ENCODE measurements around the gene HCFC1R1.

Gene HCFC1R1

GRCh38 chr16:3035289-3035971 lies 11.7 kb upstream of the HCFC1R1 start:
- no peak for DNase-seq

- DNase-seq = no peak
Measured at GRCh38 chr16:3032624-3033023, 8.9 kb upstream of the HCFC1R1 start.

GRCh38 chr16:3030222-3031212 lies 6.8 kb upstream of the HCFC1R1 start:
- no peak for DNase-seq

GRCh38 chr16:3029491-3030221 lies 5.9 kb upstream of the HCFC1R1 start:
- peak; percentile 57 to 76 for DNase-seq

GRCh38 chr16:3028716-3029319 lies 5.1 kb upstream of the HCFC1R1 start:
- DNase-seq = peak in 1 of 2 experiments; percentile 47

GRCh38 chr16:3027983-3028715 lies 4.4 kb upstream of the HCFC1R1 start:
- DNase-seq = peak; percentile 93

GRCh38 chr16:3027489-3027795 lies 3.7 kb upstream of the HCFC1R1 start:
- DNase-seq = no peak

- no peak for DNase-seq
Measured at GRCh38 chr16:3026609-3027488, 3.1 kb upstream of the HCFC1R1 start.

GRCh38 chr16:3026003-3026378 lies 2.2 kb upstream of the HCFC1R1 start:
- DNase-seq = no peak

- no peak for DNase-seq
Measured at GRCh38 chr16:3025032-3026002, 1.6 kb upstream of the HCFC1R1 start.

- DNase-seq = peak in 1 of 2 experiments; percentile 63
Measured at GRCh38 chr16:3023415-3023668, 400 bp downstream of the HCFC1R1 start.

GRCh38 chr16:3022684-3023414 lies 893 bp downstream of the HCFC1R1 start:
- DNase-seq = peak; percentile 49 to 64

GRCh38 chr16:3022208-3022683 lies 1.5 kb downstream of the HCFC1R1 start:
- DNase-seq = peak; percentile 94

- peak; percentile 92 to 93 for DNase-seq
Measured at GRCh38 chr16:3021449-3022207, 2.1 kb downstream of the HCFC1R1 start.

GRCh38 chr16:3020604-3021448 lies 2.9 kb downstream of the HCFC1R1 start:
- peak; percentile 60 to 71 for DNase-seq

- DNase-seq = peak; percentile 80 to 86
Measured at GRCh38 chr16:3020247-3020603, 3.5 kb downstream of the HCFC1R1 start, which contains the start of gene TNFRSF12A. Gene TNFRSF12A (plus strand): TSS chr16:3020368. CDS start chr16:3020398, 30 bp downstream.

- DNase-seq = no peak
Measured at GRCh38 chr16:3019594-3020246, 4.0 kb downstream of the HCFC1R1 start.
